Fibroblast of the aortic adventitia (primary cell): Measurements from ENCODE around the gene FNDC7. TPM values are rescaled to one million over a fixed set of nuclear protein-coding genes. Genes with fewer than 3 reads are reported as not detected.
"Not testable (repeated sequence)": the region's sequence is repeated elsewhere in the genome, so short reads cannot be mapped to it uniquely, and the experiment has no call there.

Experiments used
- DNase-seq: peaks from one replicate; pipeline ENCODE4 v3.0.0-alpha.2; 2010; ENCODE audit warnings: low read depth
- H3K4me3 ChIP-seq: 2 replicates; pipeline ENCODE4 v1.5.1; 2011; ENCODE audit warnings: low read depth, mild to moderate bottlenecking, control low read depth, low read length, moderate library complexity
- total RNA-seq: library from RNA; depleted of rRNA; stranded (reverse); fragments of >200 nt; gene quantifications from 2 replicates; pipeline ENCODE4 v1.2.3, GENCODE V29; 2012; ENCODE audit warnings: low replicate concordance
- TF ChIP-seq, protein P1 (sequence below): IDR thresholded peaks from 2 replicates; pipeline ENCODE4 v1.5.1; 2011; ENCODE audit warnings: mild to moderate bottlenecking, low read length, control low read depth, inconsistent platforms; ENCODE audit not compliant: insufficient read depth

FNDC7 gene
- total RNA-seq, 1 donor = under 0.01 TPM

DNA sequence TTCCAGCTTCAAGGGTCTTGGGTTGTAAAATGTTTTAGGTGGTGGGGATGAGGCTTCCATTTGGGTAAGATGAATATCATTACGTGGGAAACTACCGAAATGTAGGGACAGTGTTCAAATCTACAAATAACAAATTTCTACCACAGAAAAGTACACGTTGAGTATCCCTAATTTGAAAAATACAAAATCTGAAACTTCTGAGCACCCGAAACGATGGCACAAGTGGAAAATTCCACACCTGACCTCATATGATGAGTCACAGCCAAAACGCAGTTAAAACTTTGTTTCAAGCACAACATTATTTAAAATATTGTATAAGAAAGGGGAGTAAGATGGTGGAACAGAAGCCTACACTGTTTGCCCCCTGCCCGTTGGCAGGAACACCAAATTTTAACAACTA, 43.0 kb upstream of the FNDC7 start:
- TF ChIP-seq, protein P1, sequence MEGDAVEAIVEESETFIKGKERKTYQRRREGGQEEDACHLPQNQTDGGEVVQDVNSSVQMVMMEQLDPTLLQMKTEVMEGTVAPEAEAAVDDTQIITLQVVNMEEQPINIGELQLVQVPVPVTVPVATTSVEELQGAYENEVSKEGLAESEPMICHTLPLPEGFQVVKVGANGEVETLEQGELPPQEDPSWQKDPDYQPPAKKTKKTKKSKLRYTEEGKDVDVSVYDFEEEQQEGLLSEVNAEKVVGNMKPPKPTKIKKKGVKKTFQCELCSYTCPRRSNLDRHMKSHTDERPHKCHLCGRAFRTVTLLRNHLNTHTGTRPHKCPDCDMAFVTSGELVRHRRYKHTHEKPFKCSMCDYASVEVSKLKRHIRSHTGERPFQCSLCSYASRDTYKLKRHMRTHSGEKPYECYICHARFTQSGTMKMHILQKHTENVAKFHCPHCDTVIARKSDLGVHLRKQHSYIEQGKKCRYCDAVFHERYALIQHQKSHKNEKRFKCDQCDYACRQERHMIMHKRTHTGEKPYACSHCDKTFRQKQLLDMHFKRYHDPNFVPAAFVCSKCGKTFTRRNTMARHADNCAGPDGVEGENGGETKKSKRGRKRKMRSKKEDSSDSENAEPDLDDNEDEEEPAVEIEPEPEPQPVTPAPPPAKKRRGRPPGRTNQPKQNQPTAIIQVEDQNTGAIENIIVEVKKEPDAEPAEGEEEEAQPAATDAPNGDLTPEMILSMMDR = no peak
- H3K4me3 ChIP-seq = no peak overlapping the region
- no peak for DNase-seq

DNA sequence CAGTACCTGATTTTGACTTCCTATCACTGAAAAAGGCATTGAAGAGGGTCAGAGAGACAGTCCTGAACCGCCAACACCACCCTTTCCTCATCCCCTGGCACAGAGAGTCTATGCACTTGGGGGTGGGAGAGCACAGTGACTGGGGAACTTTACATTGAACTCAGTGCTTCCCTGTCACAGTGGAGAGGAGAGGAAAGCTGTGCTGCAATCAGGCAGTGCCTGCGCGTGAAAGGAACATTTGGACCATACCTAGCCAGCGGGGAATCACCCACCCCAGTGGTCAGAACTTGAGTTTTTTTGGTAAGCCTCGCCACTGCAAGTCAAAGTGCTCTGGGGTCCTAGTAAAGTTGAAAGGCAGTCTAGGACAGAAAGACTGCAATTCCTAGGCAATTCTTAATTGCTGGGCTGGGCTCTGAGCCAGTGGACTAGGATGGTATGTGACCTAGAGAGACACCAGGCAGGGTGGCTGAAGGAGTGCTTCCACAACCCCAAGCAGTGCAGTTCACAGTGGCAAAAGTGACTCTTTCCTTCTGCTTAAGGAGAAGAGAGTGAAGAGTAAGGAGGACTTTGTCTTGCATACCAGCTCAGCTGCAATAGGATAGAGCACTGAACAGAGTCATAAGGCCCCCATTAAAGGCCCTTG, 42.5 kb upstream of the FNDC7 start:
- TF ChIP-seq, protein P1 = no peak
- DNase-seq = no peak
- H3K4me3 ChIP-seq = no peak overlapping the region

DNA sequence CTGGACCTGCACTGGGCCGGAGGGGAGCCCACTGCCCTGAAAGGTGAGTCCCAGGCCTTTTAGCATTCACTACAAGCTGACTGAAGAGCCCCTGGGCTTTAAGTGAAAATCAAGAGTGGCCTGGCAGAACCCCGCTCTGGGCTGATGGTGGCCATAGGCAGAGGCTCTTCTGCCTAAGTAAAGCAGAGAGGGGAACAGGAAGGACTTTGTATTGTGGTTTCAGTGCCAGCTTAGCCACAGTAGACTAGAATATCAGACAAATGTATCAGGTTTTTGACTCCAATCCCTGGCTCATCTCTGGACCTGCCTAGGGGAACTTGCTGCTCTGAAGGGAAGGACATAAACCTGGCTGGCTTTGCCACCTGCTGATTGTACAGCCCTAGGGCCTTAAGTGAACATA, 41.6 kb upstream of the FNDC7 start:
- TF ChIP-seq, protein P1 = no peak
- no peak overlapping the region for H3K4me3 ChIP-seq
- no peak for DNase-seq

DNA sequence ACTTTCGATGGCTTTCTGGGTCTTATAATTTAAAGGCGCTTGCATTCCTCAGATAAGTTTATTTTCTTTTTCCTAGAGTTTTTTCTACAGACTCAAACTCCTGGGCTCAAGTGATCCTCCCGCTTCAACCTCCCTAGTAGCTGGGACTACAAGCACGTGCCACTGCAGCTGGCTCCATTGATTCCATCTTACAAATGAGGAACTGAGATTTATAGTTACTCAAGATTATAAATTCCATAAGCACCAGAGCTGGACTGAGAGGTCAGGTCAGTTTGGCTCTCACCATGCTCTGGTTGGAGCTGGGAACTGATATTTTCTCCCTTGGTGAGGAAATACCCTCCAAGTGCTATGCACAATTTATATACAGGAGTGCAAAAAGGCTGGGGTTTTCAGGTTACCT, 34.0 kb upstream of the FNDC7 start:
- no peak for DNase-seq
- TF ChIP-seq, protein P1 = no peak
- H3K4me3 ChIP-seq = no peak overlapping the region

DNA sequence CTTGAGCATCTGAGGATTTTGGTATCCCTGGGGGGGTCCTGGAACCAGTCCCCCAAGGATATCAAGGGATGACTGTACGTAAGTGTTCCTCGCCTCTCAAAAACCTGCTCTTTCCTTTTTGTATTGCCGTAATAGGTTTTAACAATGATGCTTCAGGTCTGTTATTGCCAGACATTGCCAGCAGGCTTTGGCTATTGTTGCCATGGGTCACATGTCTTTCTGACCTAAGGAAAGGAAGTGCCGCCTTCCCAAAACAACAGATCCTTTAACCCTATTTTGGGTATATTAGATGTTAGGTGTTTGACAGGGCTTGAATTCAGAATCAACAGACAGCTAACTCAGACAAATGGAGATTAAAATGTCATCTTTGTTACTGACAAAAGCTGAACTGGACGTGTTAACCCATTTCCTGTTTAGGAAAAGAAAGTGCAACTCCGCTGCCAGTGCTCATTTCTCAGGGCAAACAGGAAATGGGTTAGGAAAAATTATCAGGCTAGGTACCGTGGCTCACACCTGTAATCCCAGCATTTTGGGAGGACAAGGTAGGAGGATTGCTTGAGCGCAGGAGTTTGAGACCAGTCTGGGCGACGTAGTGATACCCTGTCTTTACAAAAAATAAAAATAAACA, 33.0 kb upstream of the FNDC7 start:
- H3K4me3 ChIP-seq = no peak overlapping the region
- DNase-seq = no peak

DNA sequence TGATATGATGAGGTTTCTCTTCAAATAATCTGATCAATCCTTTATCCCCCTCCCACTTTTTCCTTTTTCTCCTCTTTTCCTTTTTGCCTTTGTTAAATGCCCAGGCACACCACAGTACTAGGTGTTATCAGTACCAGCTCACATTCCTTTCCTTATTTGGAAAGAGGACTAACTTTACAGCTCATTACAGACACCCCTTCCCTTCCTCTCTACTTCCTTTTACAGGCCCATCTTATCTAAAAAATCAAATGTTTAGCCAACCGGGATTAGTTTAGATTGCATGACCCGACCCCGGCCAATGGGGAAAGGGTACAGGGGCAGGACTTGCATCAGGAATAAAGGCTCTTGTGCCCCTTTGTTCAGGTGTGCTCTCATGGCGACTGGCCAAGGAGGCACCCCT, 31.0 kb upstream of the FNDC7 start:
- not testable (repeated sequence) for DNase-seq, H3K4me3 ChIP-seq

More for the DNA sequence above, 33.0 kb upstream of the FNDC7 start:
- TF ChIP-seq, protein P1 = no peak

DNA sequence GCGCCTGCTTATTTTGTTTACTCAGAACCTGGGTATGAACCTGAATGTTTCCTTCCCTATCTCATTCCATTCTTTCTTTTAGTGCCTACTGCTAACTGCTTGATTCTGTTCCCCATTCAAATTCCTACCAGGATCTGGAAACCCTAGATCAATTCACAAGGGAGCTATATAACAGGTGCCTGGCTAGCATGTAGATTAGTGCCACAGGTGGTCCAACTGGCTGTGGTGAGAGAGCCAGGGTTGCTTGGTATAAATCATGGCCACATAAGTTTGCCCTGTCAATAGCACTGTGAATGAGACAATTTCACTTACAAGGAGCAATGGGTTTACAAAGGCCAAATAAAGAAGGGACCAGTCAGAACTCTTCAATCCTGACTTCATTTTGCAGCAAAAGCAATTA, 27.2 kb upstream of the FNDC7 start:
- no peak overlapping the region for H3K4me3 ChIP-seq
- TF ChIP-seq, protein P1 = no peak
- DNase-seq = no peak
